ENCODE data around the gene HSD17B10. TPM values are rescaled to one million over a fixed set of nuclear protein-coding genes. Genes with fewer than 3 reads are reported as not detected.

HSD17B10 gene
- total RNA-seq: 10 to 100 TPM; 82.9 to 98.6 TPM

DNA sequence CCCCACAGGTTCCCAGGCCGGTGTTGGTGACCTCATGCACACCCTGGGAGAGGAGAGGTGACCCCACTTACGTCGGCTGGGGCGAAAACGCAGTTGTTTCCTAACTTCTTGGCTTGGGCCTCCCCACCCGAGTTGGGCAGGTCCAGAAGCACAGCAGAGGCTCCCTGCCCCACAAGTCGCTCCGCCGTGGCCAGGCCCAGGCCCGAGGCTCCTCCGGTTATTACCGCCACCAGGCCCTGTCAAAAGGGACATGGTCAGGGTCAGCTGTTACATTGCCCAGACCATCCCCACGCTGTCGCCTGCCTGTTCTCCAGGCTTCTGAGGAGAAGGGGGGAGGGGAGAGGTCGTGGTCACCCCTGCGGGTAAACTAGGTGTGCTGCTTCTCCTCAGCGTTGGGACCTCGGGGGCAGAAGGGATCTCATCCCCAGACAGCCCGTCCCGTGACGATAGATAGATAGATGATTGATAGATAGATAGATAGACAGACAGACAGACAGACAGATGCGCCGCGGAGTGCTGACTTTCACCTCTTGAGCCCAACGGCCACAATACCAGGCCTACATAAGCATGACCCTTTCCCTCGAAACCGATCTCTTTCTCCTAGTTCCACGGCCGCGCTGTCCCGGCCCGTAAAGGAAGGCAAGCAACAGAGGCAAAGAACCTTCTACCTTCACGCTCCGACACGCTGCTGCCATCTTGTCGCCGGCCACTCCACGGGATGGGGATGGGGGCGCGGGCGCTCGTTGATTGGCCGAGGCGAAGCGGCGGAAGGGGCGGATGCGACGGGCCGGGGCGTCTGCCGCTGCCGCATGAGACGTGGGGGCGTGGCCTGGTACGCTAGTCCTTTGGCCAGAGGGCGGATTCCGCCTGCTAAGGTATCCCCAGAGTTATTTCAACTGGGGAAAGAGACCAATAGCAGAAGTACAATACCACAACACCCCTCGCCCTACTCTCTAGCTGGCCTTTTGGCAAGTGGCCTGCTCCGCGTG is at the start of gene HSD17B10:
Gene HSD17B10, minus strand, starts transcription at position 720 of the 989 bp plus-strand sequence. Its CDS starts 25 bp downstream, at position 695.

DNA sequence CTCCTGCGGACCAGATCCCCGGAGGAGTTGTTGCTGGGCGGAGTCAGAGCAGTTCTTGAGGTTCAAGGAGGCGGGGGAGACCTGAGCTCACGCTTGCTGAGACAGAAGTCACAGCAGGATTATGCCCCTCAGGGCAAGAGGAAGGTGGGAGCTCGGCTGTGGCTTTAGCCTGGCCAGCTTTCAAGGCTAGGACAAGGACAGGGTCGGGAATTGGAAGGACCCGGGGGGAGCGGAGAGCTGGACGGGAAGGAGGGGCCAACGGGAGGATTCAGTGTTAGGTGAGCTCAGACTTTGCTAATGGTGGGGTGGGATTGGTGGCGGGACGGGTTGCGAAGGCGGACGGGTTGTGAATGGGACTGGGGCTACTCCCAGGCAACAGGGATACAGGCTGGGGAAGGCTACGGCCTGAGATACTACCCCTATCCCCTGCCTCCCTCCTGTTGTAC is 11.3 kb downstream of the HSD17B10 start, which contains the start of gene RIBC1:
Gene RIBC1, plus strand, starts transcription at position 13 of the 446 bp plus-strand sequence. CDS start 3,404 bp downstream, outside the sequence.

DNA sequence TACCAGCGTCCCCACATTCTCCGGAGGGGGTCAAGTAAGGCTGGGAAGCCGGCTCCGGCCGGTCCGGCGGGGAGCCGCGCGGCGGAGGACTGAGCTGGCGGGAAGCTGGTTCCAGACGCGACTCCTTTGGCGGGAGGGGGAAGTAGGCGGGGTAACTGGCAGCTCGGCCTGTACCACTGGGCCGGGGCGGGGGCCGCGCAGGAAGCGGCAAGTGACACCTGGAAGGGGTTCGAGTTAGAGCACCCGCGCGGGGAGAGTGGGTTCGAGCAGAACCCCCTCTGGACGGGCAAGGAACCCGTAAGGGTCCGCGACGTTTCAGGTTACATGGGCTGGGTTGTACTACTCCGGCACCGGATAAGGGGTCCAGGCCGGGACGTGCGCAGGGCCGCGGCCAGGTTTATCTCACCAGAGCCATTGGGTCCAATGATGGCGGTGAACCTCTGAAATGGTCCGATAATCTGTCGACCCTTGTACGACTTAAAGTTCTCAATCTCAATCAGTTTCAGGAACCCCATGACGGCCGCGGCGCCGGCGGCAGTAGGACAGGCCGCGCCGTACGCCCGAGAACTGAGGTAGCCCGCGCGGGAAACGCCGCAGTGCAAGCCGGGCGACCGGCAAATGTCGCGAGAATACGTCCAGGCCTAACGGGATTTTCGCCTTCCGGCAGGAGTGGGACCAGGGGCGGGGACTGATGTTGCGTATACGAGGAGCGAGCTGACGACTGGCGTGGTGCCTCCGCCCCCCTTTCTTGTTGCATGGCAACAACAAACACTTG is 11.9 kb downstream of the HSD17B10 start, which contains the start of gene SMC1A:
Gene SMC1A, minus strand, starts transcription at position 569 of the 775 bp plus-strand sequence. Its CDS starts 54 bp downstream, at position 515.

Small RNA genes within 50 kb of the gene (small RNA-seq; reads per million reads assigned to genes)
- gene MIR6857 (0 reads per million in 2 donors), gene VTRNA3-1P (0.43 to 1.0 reads per million in 2 donors)

Other genes with a start within 250 kb of the HSD17B10 start
- 100 to 1,000 TPM in 1 of 2 donors, 10 to 100 TPM in 1; 88.9 to 110 TPM for gene KDM5C, start 209.2 kb downstream of the HSD17B10 start, total RNA-seq
- 1 to 10 TPM; 4.3 to 8.6 TPM for gene IQSEC2, start 152.8 kb downstream of the HSD17B10 start, total RNA-seq
- gene SMC1A, start 11.7 kb downstream of the HSD17B10 start, total RNA-seq: 10 to 100 TPM; 14.1 to 30.0 TPM
- 1 to 10 TPM in 1 of 2 donors, under 1 TPM in 1; 0.33 to 4.5 TPM for gene RIBC1, start 11.5 kb downstream of the HSD17B10 start, total RNA-seq

Measured in melanocyte of skin (primary cell).